Femur (tissue), 1 donor: ENCODE measurements around the gene UMODL1.

Experiments used
- DNase-seq: peaks from one replicate; pipeline ENCODE4 v3.0.0-alpha.2; 2017

UMODL1 gene

DNA sequence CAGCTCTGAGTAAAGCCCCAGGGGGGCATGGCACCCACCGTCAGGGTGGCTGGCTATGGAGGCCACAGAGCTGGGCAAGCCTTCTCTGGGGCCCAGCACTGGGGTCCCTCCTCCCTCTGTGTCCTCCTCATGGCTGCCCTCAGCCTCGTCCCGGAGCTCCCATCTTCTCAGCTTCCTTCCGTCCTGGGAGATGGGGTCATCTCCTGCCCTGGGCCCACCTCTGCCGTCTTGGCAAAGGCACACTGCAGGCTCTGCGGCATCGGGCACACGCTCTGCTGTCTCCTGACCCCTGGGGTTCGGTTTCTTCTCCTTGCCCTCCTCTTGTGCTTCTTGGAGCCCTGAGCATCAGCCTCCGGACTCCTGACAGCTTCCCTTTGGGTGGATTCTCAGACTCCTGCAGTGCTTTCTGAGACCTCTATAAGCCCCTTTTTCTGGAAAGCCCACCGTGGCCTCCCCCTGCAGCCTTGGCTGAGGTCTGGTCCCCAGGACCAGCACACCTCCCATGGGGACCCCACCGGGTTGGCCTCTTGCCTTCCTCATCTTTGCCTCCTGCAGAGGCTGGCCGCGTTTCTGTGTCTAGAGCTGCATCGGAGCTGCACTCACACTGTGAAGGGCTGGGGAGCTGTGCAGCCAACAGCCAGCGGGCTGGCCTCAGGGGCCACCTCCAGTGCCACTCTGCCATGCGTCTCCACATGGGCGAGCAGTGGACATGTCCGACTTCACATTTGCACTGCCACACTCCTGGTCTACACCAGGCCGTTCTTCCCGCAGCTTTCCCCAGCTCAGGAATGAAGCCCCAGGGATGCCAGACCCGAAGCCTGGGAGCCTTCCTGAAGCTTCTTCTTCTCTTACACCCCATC is 11.6 kb downstream of the UMODL1 start:
- DNase-seq: no peak

DNA sequence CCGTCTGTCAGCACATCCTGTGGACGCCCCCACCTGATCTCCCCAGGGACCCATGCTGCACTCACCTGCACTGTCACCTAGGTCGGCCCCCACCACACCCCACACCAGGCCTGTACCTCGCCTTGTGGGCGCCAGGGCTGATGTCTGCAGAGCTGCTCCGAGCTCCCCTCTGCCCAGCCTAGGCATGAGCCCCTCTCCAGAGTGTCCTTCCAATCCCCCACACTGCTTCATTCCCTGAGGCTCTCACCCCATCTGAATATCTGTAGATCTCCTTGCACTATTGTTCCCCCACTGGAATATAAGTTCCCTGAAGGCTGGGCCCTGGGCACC is 12.2 kb downstream of the UMODL1 start:
- no peak for DNase-seq

- no peak for DNase-seq
Observed at GRCh38 chr21:42084079-42084478, 13.0 kb downstream of the UMODL1 start.

DNA sequence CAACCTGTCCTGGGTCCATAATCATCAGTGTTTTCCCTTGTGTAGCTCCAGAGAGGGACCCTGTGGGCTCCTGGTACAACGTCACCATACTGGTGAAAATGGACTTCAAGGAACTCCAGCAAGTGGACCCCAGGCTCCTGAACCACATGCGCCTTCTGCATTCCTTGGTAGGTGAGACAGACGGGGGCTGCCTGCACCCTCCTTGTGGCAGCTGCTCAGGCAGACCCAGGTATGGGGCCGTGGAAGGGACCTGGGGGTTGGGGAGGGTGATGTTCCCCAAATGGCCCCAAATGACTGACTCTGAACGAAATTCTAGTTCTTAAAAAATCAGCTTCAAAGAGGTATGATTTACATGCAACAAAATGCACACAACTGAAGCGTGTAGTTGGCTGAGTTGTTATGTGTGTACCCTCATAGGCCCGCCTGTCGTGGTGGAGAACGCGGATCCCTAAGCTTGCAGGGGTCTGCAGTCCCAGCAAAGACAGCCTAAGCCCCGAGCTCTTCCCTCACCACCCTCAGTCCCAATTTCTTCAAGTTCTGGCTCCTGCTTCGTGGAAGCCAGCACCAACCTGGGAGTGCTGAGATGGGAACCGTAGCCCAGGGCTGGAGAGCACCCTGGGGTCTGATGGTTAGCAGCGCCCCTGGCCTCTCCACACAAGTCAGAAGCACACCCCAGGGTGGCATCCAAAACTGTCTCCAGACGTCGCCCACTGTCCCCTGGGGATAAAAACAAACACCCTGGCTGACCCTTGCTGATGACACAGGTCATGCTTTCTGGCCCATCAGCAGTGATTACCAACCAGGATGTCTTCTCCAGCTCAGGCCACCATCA is 14.3 kb downstream of the UMODL1 start:
- DNase-seq: no peak

DNA sequence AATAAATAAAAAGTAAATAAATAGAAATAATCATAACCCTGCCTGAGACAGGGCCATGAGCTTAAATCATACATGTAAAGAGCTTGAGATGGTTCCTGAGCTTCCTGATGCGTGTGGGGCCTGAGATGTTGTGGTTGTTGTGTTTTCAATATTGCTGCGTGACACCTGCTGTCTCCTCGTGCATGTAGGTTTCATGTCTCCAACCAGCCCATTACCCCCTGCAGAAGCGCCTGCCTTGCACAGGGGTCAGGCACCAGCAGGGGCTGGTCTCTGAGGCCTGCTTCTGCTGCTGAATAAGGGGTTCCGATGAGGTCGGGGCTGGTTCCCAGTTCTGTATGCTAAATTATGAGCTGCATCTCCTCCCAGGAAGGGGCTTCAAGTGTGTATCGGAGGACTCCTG is 15.9 kb downstream of the UMODL1 start:
- DNase-seq: no peak

GRCh38 chr21:42088148-42088547 is 17.0 kb downstream of the UMODL1 start:
- no peak for DNase-seq

GRCh38 chr21:42088658-42089057 is 17.5 kb downstream of the UMODL1 start:
- DNase-seq: no peak

- no peak for DNase-seq
Observed at GRCh38 chr21:42089093-42089631, 18.0 kb downstream of the UMODL1 start.

DNA sequence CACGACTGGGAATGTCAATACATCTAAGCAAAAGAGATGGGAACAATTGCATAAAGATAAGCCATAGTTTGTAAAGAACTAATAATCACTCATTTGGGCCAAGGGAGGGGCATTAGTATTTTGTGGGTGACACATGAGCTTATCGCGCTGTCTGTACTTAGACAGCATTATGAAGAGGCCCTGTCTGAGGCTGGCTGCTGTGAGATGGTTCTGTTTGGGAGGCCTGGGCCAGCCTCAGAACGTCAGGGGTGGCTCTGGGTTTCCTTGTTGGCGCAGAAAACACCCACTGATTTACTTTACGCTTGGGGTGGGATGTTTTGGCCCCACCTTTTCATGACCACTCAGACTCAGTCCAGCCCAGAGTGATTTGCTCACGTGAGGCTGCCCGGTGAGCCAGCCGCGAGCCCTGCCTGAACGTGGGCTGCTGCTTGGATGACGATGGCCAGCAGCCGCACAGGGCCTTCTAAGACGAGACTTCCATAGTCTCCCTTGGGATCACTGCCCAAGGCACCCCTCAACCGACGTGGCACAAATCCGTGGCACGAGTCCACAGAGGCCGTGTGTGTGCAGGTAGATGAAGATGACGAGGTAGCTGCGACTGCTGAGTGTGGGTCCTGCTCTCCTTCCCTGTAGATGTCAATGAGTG is 18.7 kb downstream of the UMODL1 start:
- DNase-seq: no peak

DNA sequence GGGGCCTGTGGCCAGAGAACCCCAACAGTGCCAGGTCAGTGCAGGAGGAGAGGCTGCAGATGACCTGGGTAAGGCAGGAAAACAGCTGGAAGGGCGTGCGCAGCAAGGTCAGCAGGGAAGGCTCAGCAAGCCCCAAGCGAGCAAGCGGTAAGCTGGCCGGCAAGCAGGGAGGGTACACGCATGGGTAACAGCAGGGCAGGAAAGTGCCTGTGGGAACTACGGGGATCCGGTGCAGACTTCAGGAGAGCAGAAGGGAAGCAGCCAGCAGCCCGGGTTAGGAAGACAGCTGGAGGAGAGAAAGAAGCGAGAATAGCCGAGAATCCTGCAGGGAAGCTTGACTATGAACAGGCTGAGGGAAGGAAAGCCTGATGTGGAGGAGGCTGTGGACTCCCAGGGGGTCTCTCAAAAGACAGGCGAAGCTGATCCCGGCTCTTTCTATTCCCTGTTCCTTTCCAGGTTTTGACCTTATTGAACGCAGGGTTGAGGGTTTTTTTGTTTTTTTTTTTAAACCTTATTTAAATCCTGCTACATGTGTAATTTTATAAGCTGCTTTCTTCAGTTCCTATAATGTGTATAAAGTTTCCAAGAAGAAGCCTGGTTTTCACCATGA is 20.9 kb downstream of the UMODL1 start:
- DNase-seq: no peak

DNA sequence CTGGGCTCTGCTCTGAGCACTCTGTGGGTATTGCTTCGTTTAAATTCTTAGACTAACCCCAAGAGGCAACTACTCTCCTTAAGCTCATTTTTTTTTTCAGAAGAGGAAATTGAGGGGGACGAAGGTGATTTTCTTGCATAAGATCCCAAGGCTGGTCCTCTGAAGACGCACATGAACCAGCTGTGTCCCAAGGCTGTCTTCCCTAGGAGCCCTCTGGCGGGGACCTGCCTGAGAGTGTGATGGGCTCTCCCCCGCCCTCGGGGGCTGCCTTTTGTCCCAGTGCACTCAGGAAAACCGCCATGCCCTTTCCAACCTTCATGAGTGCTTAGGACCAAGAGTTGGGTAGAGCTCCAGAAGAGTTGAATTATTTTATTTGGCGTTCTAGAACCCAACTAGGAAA is 21.7 kb downstream of the UMODL1 start:
- no peak for DNase-seq

- DNase-seq: peak; percentile 55
Observed at GRCh38 chr21:42093186-42093585, 22.1 kb downstream of the UMODL1 start.

DNA sequence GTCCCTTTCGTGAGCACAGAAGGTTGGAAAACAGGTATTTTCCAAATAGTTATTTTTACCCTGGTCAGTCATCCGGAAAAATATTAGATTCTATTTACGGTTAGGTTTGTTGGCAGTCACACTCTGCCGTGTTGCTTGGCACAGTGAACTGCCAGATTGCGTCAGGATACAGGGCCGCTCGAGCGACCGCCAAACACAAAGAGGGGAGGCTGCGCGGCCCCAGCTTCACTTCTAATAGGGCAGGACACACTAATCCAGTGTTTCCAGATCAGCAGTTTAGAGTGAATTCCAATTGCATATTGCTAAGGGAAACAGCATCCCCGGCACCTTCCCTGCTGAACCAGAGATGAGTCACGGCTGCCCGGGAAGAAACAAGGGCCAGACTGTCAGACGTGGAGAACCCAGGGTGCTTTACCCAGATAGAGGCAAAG is 22.9 kb downstream of the UMODL1 start:
- peak; percentile 78 for DNase-seq

- no peak for DNase-seq
Observed at GRCh38 chr21:42094811-42095210, 23.7 kb downstream of the UMODL1 start.

GRCh38 chr21:42095581-42095980 is 24.5 kb downstream of the UMODL1 start:
- no peak for DNase-seq

- DNase-seq: no peak
Observed at GRCh38 chr21:42096566-42096965, 25.4 kb downstream of the UMODL1 start.

- no peak for DNase-seq
Observed at GRCh38 chr21:42097274-42097673, 26.2 kb downstream of the UMODL1 start.

GRCh38 chr21:42097860-42098454 is 26.8 kb downstream of the UMODL1 start:
- peak; percentile 58 for DNase-seq

DNA sequence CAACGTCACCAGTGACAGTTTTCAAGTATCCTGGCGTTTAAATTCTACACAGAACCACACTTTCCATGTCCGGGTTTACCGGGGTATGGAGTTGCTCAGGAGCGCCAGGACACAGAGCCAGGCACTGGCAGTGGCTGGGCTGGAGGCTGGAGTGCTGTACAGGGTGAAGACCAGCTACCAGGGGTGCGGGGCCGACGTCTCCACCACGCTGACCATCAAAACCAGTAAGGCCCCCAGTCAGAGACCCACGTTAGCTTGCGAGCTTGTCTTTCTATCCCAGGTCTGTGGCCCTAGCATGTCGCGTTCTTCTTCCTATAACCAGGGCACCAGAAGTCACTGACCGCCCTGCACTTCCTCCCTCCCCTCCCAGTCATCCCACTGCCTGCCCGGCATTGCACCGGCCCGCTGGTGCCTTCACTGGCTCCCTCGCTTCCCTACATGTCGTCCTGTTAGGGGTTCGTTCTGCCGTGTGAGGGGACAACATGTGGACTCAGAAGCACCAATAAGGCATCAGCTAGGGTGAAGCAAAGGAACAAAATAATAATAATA is 27.9 kb downstream of the UMODL1 start:
- no peak for DNase-seq

DNA sequence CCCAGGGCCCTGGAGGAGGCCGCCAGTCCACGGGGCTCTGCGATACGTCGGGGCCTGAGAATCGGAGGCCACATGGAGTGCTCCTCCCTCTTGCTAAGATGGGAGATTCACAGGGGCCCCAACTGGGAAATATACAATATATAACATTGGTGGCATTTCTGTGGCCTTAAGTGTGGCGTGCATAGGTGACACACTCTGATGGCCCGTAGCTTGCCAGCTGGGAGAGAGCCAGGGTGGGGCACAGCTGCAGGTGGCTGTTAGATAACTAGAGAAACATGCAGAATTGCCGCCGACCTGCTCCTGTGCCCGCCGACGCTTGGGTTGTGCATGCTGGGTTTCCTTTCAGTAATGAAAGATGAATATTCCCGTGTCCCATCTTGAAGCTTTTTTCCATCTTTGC is 30.1 kb downstream of the UMODL1 start:
- DNase-seq: no peak

GRCh38 chr21:42102076-42102475 is 31.0 kb downstream of the UMODL1 start:
- DNase-seq: no peak

GRCh38 chr21:42102526-42102925 is 31.4 kb downstream of the UMODL1 start:
- DNase-seq: no peak
